Mucosa of descending colon (tissue), 3 donors: Measurements from ENCODE around the gene PRKG1. TPM values are rescaled to one million over a fixed set of nuclear protein-coding genes. Genes with fewer than 3 reads are reported as not detected.

ENCODE experiments used
- ATAC-seq: fragments of 200-7000 bp; cut with Tn5 transposase; one replicate; pipeline ENCODE4 v1.9.1; 2020; ENCODE audit warnings: mild to moderate bottlenecking, moderate library complexity
- DNase-seq, 3 donors: peaks; one replicate each; pipeline ENCODE4 v3.0.0-alpha.2; 2020
- H3K36me3 ChIP-seq: fragments of 200-600 bp; one replicate; pipeline ENCODE4 v1.8.0; 2021; ENCODE audit warnings: low read depth, mild to moderate bottlenecking
- H3K4me1 ChIP-seq: fragments of 200-600 bp; one replicate; pipeline ENCODE4 v1.8.0; 2021; ENCODE audit warnings: low read depth, mild to moderate bottlenecking
- H3K4me3 ChIP-seq: fragments of 200-600 bp; one replicate; pipeline ENCODE4 v1.8.0; 2021; ENCODE audit warnings: mild to moderate bottlenecking
- H3K9me3 ChIP-seq: fragments of 200-600 bp; one replicate; pipeline ENCODE4 v1.8.0; 2021; ENCODE audit warnings: mild to moderate bottlenecking
- CTCF ChIP-seq: fragments of 200-600 bp; IDR thresholded peaks from one replicate; pipeline ENCODE4 v1.8.0; 2022; ENCODE audit warnings: antibody characterized with exemption, mild to moderate bottlenecking
- intact Hi-C, 2 donors: fragments of 100-400 bp; cut with DNase I in 1 of 2; cut with micrococcal nuclease in 1 of 2; formaldehyde crosslinking; loops; one replicate each; pipeline versions ENCODE4 v1.11.0 to v1.11.1; 2022; cut with DNase I, micrococcal nuclease
- total RNA-seq, 3 donors: library from RNA; stranded (reverse); fragmentation: NEBNext Ultra II Directional in 2 of 3; extraction: Animal tissue kit (Norgen Biotek cat#: 25700) in 2 of 3; gene quantifications; one replicate each; pipeline versions ENCODE4 v1.2.1 to v1.2.4, GENCODE V29; 2021 to 2023
- donor health status: DM: no; HTN: no; CAD: no; lungs with moderate emphysema.
- donor health status: DM: no; HTN: no; CAD: no.
- donor health status: DM: no; HTN: yes; CAD: no.

Gene PRKG1
- total RNA-seq, 3 donors from 2014 or later: 17.1 to 55.6 (median 21.1) TPM

GRCh38 chr10:51699145-51699474 lies 624.8 kb downstream of the PRKG1 start:
- Histone ChIP-seq H3K4me3 (peak overlapping the region; percentile 69), H3K9me3 (no peaks in the 10 kb centered on the region), H3K36me3 (no peaks in the 10 kb centered on the region), H3K4me1 (peaks cover 14% of the 10 kb centered on the region)
- no peak for TF ChIP-seq CTCF
- ATAC-seq (peak; percentile 52), DNase-seq (no peak)
- intact Hi-C loops: no loop called here

- Histone ChIP-seq H3K4me1 (peaks cover 14% of the 10 kb centered on the region), H3K36me3 (no peaks in the 10 kb centered on the region), H3K4me3 (peak within 1 kb of the TSS; percentile 69), H3K9me3 (no peaks in the 10 kb centered on the region)
- intact Hi-C loops: no loop called here
- DNase-seq (peak; percentile 89 to 94 (median 92)), ATAC-seq (peak; percentile 98)
- no peak for TF ChIP-seq CTCF
Measured at GRCh38 chr10:51699475-51700227, 625.4 kb downstream of the PRKG1 start, which contains the start of gene CSTF2T. Gene CSTF2T (minus strand): TSS chr10:51699595. CDS start chr10:51699549, 46 bp downstream.

- Histone ChIP-seq H3K4me3 (peak overlapping the region; percentile 9), H3K4me1 (peaks cover 14% of the 10 kb centered on the region), H3K9me3 (no peaks in the 10 kb centered on the region), H3K36me3 (no peaks in the 10 kb centered on the region)
- intact Hi-C loops: no loop called here
- DNase-seq (peak in 1 of 3 donors; percentile 36), ATAC-seq (peak; percentile 7)
- TF ChIP-seq CTCF: no peak
Measured at GRCh38 chr10:51700228-51700817, 626.0 kb downstream of the PRKG1 start.

- ATAC-seq: no peak
- Histone ChIP-seq H3K4me1 (no peaks in the 10 kb centered on the region), H3K36me3 (no peaks in the 10 kb centered on the region), H3K4me3 (no peak overlapping the region), H3K9me3 (no peaks in the 10 kb centered on the region)
- intact Hi-C loops: no loop called here
- DNase-seq: no peak
- no peak for TF ChIP-seq CTCF
Measured at GRCh38 chr10:51705774-51706173, 631.5 kb downstream of the PRKG1 start.

- no peak overlapping the region for H3K4me3 ChIP-seq
- no peak for TF ChIP-seq CTCF
- H3K4me1 ChIP-seq: no peaks in the 10 kb centered on the region
- peak; percentile 22 for ATAC-seq
- no peaks in the 10 kb centered on the region for H3K9me3 ChIP-seq
- H3K36me3 ChIP-seq: no peaks in the 10 kb centered on the region
- intact Hi-C loops: no loop called here
- DNase-seq: peak in 1 of 3 donors; percentile 34
Measured at GRCh38 chr10:51706225-51706624, 631.9 kb downstream of the PRKG1 start.
